GM21515 (cell line): ENCODE results near the gene LBH.
A peak's percentile ranks its signal among the peaks of the same experiment; 100 is the strongest.

Source experiments
- ATAC-seq: cut with Tn5 transposase; IDR thresholded peaks from one replicate; pipeline ENCODE4 v1.9.1; 2021; ENCODE audit not compliant: unreplicated experiment

Gene LBH

DNA sequence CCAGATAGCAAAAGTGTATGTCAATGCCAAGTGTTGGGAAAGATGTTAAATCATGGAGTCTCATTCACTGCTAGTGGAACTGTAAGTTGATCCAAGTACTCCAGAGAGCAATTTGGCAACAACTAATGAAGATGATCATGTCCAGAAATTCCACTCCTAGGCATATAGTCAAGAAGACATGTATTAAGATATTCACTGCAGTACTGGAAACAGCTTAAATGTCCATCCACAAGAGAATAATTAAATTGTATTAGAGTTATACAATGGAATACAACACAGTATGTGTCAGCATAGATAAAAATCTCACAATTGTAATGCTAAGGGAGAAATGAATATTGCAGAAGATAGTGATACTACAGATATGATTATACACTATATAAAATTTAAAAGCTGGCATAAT, 15.2 kb upstream of the LBH start:
- ATAC-seq: no peak

DNA sequence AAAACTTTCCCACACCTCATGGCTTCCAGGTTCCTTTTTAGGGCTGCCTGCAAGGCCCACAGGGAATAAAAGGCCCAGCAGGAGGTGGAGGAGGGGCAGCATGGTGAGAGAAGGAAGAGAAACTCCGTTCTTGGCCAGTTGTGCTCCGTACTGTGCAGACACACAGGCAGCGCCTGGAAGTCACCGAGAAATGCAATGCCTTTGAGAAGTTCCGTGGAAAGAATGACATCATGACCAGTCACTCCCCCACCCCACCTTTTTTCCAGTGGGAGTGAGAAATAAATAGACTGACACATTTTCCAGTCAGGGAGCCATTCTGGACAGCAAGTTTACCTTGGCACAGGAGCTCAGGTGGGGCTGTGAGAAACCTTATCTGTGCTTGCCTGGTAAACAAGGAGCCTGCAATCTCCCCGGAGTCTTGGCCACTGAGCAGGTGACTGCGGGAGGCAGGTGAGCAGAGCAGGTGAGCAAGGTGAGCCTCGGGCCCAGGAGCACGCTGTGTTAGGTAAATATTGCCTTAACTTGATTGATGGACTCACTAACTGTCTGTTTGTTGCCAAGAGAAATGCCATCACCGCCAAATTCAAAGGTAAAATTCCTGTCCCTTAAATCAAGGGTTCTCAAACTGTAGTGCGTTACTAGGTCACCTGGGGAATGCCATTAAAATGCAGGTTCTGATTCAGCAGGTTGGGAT, 13.5 kb upstream of the LBH start:
- no peak for ATAC-seq

DNA sequence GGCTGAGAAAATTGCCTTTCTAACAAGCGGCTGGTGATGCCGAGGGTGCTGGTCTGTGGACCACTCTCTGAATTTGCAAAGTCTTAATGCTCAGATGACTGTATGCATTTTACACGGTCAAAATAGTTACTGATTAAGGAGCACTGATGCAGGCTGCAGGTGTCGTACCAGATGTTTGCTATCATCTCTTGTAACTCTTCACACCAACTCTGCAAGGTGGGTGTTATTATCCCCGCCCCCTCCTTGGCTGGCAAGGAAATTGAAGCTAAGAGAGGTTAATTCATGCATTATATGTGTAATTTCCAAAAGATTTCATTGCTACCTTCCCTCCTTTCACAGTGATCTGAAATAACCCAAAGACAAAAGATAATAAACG, 13.0 kb upstream of the LBH start:
- no peak for ATAC-seq

DNA sequence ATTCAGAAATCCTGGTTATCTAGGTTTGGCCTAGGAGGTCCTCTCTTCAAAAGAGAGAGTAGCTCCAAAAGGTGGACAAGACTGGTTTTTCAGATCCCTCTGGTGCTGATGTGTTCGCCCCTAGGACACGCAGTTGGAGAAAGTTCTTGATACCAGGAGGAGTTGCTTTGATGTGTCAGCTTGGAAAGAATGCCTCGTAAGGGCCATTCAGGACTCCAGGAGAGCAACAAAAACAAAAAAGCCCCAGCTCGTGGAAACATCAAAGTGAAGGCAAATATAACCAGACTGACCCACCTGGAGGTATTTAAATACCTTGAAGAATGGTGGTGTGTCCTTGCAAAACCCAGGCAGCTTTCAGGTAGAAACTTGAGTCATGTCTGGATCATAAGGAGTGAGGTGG, 12.5 kb upstream of the LBH start:
- ATAC-seq: no peak

DNA sequence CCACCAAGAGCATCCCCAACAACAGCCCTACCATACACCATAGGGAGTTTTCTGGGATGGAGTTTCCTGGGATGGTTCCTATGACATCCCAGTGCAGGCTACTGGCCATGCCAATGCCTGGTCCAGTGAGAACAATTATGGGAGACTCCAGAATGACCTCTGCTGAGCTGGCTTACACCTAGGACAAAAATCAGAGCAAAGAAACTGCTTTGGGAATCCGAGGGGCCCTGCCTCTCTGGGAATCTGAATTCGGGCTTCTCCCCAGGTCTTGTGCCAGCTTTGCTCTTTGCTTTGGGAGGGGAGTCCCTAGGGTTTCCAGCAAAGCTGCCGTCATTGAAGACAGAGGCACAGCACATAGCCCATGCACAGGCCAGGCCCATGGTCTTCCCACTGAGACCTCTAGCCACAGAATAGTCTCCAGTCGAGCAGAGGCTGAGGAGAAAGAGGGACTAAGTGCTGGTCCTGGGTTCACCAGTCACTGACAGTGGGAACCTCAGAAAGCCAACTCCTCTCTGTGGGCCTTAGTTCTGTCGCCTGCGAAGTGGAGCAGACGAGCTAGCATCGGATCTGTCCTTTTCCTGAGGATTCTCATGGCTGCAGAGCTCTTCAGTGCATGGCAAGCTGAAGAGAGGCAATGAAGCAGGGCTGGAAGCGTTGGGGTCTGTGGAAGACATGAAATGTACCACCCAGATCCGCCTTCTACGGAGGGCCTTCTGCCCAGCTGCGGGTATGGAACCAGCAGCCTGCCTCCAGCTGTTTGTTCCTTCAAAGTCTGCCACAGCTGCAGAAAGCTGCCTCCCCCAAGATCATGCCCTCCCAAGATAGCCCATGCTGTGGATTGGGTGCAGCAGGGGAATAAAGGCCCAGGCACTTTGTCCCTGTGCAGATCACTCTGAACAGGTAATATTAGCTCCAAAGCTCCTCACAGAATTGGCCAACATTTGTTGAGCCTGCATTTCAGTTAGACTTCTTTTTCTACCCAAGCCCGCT, 11.2 kb upstream of the LBH start:
- no peak for ATAC-seq

DNA sequence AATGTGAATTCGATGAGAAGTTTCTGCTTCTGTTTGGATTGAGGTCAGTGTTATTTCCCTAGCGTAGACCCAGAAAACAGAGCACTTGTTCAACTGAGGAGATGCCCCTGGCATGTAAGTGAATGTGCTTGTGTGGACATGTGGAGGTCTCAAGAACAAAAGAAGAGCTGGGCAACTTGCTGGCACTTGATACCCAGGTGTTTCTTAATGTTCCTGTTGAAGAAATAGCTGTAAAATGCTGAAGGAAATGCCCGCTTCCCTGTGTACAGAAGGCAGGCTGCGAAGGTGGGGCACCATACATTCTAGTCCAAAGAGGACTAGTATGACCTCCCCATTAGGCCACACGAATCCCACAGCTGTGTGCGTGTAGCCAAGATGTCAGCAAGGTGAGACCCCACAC, 9.8 kb upstream of the LBH start:
- no peak for ATAC-seq

DNA sequence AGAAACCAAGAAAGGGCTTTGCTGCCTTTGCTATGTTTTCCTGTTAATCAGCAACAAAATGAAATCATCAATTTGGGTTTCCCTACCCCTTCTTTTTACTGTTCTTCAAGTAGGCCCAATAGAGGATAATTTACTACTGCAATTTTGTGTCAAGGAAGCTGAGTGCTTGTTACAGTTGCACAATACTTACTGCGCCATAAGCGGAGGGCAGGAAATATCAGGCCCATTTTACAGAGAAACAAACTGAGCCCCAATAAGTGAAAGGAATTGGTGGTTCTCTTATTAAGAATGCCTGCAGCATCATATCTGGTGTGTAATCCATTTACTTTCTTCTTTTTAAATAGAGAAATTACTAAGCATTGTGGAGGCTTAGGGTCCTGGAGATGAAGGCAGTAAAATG, 9.3 kb upstream of the LBH start:
- ATAC-seq: no peak

DNA sequence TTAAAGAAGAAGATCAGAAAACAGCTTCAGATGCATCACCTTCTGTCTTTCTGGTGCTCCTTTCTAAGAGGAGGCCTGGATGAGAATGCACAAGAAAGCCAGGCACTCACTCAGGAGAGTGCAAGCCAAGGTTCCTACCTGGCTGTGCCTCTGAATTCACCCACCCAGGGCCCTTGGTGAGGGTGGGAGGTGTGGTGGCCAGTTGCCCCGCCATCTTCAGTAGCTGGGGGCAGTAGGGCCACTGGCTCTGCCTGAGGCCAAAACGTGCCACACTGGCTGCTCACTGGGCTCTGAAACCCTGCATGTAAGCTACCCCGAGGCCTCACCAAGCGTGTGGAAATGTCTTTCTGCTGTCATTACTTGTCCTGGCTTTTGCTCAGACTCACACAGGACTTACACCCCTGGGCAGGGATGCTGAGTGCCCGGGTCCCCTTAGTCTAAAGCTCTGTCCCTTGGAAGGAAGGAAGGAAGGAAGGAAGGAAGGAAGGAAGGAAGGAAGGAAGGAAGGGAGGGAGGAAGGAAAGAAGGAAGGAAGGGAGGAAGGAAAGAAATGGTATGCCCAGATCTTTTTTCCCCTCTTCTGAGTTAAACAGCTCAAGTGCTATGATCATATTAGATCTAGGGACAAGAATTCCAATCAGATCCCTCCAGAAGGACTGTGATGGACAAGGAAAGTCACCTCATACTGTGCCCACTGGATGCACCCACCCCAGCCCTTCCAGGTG, 8.5 kb upstream of the LBH start:
- ATAC-seq: no peak

DNA sequence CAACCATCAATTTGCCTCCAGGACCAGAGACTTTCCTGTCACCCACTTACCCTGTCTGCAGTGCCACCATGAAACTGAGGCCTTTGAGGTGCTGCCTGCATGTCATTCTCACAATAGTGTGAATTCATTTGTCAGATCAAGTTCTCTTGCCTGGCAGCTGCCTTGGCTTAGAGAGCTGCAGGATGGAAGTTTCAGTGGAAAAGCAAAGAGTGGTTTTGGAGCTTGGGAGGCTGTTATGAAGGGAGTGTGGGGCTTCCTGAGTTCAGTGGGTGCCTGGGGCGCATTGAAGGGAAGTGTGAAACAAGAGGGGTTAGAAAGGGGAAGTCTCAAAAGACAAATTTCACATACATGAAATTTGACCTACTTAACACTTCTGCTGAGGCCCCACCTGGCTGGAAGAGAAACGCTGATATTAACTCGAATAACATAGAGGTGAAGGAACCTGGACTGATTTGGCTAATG, 7.9 kb upstream of the LBH start:
- peak; percentile 39 for ATAC-seq

DNA sequence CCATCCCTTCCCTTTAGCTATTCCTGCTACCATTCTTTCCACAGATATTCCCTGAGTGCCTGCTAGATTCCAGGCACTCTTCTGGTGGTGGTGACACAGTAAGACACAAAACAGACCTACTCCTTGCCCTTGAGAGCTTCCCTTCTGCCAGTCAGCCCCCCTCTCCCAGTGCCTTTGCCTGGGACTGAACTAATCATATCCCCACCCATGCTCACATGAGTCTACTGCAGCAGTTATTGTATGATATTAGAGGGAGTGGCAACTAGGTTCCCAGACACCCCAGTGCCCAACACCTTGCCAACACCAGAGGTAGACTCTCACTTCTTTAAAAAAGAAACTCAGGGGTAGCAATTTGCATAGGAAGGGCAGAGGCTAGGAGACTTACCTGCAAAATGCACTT, 7.2 kb upstream of the LBH start:
- no peak for ATAC-seq

DNA sequence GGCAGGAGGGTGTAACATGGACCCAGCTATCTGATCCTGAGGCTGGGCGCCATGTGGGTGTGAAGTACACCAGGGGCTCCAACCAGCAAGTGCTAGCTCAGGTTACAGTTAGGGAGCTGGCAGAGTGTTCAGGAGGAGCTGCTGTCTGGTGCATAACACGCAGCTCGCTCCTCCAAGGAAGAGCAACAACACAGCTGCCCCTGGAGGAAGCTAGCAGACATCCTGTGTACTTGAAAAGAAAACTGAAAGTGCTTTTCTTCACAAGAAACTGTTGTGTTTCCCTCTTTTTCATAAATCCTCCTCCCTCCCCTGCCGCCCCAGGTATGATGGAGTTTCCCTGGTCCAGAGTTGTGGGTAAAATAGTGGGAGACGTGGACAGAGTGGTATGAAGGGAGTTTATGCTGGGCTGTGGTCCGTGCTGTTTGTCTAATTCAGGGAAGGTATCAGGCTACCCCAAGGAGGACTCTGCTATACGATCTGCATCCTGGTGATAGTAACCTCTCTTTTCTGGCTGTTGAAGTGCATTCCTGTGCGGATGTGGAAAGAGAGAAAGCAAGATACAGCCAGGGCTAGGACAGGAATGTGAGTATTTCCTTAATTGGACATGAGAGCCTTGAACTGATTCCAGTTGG, 6.1 kb upstream of the LBH start:
- peak; percentile 45 for ATAC-seq

DNA sequence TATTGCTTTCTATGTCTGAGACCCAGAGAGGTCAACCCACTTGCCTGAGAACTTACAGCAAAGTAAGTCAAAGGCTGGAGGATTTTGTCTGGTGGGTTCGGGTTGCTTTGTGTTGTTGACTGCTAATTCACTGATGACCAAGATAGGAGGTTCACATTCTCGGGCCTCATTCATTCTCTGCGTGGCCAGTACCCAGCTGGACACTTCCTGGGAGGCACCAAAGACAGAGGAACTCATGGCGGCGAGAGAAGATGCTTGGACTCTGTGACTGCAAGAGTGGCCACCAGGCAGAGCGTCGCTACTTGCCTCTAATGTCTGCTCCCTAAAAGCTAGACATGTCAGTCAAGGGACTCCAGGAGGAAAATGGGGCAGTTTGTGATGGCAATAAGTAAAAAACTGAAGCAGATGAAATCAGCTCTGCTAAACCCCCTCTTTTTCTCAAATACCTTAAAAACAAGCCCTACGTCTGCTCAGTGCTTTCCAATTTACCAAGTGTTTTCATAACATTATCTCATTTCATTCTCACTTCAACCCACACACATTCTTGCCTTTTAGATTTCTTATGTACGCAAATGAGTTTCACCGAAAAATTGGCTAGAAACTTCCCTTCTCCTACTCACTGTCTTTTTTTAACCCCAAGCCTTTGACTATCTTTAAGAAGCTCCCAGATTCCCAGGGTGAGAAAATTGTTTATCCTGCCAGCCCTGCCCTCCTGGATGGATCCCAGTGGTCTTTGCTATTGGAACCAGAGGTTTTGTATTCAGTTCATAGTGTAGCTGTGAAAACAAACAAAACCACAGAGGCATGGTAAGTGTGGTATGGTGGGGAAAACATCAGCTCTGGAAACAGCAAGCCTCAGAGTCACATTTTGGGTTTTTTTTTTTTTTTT, 4.9 kb upstream of the LBH start:
- ATAC-seq: no peak

DNA sequence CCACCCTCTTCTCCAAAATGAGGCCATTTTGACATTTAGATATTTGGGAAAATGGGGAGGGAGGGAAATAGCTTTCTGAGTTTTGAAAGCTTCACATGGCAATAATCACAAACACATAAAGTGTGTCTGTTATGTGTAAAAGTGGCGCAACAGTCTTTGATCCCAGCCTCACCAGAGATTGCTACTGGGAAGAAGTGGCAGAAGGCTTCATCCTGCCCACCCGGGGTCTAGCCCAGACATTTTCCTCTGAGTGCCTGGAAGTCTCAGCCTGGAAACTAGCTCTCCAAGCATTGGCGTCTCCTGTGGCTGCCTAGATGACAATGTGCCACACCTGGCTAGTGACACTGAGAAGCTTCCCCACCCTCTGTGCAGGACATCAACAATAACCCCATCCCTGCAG, 1.7 kb upstream of the LBH start:
- ATAC-seq: no peak

DNA sequence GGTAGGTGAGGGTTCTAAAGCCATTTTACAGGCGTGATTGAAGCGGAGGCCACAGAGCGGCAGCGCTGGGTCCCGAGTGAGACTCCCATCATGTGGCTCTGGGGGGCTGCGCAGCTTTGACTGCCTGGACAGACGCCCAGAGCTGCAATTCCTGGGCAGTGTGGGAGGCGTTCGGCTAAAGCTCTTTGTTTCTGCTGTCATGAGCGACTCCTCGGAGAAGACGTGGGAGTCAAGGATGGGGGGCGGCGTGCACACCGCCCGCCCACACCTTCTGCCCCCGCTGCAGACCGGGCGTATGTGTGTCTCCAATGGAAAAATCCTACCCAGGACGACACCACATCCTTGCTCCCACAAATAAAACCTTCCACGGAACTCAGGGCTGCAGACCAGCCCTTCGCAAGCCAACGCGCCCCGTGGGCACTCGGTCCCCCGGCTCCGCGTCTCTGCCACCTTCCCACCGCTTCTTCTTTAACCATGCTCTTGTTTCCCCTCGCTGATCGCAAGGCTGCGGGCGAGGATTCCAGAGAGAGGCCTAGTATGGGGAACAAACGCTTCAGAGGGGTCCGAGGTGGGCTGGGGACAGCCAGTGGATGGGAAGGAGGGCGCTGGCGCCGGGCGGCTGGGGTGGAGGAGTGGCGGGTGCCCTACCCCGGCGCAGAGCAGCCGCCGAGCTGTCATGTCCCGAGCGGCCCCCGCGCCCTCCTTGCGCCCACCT, 680 bp upstream of the LBH start:
- ATAC-seq: no peak

DNA sequence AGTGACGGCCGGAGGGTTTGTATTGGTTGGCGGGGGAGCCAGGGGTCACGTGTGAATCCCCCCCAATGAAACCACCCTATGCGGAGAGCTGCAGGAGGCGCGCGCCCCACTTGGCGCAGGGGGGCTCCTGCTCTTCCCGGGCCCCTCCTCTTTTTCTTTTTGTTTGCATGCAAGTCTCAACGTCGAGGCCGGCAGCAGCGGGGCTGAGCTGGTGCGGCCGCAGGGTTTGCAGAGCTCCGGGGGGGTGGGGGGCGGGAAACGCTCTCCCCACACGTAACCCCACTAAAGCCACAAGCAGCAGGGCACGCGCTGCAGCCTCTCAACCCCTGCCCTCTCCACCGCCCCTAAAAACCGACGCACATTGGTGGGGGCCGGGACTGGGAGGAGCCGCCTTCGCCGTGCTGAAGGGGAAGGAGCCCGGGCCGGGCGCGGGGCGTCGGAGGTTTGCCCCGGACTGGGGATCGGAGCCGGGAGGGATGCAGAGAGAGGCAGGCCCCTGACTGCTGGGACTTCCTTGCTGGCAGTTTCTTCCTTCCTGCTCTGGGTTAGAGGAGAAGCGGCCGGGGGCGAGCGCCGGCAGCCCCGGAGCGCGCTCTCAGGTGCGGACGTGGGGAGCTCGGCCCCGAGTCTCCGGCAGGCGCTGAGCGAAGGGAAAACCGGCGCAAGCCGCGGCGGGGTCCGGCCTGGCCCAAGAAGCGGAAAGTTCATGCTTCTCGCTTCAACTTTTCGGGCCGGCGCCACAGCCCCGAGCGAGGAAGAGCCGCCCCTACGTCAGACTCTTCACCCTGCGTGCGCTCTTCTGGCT, 864 bp downstream of the LBH start:
- ATAC-seq: peak; percentile 25

DNA sequence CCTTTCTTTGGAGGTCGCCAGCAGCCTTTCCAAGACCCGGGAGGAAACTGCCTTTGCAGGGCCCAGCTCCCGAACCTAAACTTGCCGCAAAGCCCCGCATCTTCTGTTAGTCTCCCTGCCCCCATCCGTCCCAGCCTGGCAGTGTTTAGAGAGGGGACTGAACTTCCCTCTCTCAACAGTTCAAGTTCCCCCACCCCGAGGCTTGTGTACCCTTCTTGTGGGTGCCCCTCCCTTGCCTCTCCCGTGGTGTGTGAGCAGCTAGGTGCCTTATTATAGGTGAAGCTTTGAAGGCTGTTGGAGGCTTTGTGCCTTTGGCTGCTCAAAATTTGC, 1.4 kb downstream of the LBH start:
- ATAC-seq: peak; percentile 4

DNA sequence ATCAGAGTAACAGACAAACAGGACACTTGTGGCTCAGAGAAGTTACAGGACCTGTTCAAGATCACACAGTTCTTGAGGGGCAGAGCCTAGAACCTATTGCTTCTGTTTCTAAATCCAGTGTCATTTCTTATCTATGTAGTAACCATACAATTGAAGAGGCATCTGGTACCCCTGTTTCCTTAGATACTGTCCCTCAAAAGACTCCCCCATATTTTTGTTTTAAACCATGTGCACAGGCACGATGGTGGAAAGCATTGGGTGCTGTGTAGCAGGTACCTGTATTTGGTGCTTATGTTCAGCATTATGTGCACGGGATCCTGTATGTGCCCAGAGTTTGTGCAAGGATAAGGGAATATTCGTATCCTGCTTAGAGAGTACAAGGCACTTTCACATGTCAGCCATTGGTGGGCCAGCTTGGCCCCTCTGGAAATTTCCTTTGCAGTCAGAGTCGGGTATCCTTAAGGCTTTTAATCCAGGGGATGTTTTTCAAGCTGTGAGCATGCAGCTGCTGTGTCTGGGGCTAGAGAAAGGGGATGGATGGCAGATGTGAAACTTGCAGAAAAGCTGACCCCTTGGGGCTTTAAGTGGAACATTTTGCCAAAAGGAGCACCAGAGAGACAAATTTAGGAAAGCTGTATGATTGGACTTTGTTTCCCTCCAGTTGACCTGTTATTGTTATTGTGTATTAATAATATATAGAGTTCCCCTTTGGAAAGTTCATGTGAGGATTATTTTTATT, 2.1 kb downstream of the LBH start:
- ATAC-seq: no peak
